NCI-H2171 (cell line): ENCODE measurements around the gene SBF2.

ENCODE experiments used
- DNase-seq: peaks from one replicate; lab custom pipeline; 2025; lab: John Stamatoyannopoulos, UW

SBF2 gene

DNA sequence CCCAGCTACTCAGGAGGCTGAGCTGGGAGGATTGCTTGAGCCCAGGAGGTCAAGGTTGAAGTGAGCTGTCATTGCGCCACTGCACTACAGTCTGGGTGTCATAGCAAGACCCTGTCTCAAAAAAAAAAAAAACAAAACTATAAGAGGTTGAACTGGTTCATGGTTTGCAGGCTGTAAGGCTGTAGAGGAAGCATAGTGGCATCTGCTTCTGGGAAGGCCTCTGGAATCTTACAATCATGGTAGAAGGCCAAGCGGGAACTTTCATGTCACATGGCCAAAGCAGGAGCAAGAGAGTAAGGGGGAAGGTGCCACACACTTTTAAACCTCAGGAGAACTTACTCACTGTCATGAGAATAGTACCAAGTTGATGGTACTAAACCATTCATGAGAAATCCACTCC lies 520.5 kb downstream of the SBF2 start:
- no peak for DNase-seq

DNA sequence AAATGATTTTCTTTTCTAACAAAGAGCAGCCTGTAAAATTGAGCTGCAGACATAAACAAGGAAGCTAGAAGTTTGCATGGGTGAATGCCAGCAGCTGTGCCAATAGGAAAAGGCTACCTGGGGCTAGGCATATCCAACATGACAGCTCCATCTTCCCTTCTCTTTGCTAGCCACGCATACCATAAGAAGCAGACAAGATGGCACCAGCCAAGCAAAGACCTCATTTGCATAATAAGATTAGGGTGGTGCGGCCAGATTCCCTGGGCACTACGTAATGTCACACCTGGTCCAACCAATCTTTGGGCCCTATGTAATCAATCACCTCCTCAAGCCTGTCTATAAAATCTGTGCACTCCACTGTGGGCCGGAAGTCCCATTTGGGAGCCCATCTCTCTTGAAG lies 521.8 kb downstream of the SBF2 start:
- no peak for DNase-seq

DNA sequence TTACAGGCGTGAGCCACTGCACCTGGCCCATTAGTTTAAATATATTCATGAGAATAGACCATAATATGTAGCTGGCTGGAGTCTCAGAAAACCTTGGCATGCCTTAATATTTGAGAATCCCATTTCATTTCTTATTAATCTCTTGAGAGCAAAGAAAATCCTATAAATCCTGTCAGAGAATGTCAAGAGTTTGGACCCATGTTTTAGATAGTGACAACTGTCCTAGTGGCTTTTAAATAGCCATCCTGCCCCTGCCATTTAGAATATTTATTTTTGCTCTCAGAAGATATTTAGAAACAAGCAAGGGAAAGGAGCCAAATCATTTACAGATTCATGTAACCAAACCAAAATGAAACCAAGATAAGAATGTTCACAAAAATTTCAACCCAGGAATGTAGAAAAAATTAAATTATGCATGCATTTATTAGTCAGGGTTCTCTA lies 522.9 kb downstream of the SBF2 start:
- no peak for DNase-seq

DNA sequence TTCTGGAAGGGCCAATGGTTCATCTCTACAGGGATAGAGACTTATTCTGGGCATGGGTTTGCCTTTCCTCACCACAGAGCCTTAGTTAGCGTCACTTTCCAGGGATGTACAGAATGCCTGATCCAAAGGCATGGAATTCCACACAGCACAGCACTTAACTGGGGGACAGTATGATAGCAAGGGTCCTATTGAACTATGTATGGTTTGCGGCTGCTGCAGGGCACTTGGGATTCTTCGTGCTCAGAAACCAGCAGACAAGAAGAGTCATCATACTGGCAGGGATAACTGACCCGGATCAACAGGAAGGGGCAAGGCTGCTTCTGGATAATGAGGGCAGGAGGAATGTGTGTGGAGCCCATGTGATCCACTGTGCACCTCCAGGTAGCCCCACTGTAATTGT lies 524.4 kb downstream of the SBF2 start:
- DNase-seq = no peak

- DNase-seq = no peak
These were observed 528.5 kb downstream of the SBF2 start for GRCh38 chr11:9765320-9766101.

DNA sequence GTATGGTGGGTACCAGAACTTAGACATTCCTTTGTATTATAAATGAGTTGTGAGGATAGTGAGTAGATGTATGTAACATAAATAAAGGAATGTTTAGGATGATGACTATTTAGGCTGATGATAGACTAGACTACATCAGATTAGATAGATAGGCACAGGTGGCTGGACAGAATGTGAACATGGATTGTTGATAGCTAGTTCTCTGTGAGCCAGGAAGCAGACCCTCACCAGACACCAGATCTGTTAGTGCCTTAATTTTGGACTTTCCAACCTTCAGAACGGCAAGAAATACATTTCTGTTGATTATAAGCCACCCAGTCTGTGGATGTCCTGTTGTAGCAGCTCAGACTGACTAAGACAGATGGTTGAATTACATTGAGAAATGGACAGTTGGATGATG lies 530.7 kb downstream of the SBF2 start:
- no peak for DNase-seq

DNA sequence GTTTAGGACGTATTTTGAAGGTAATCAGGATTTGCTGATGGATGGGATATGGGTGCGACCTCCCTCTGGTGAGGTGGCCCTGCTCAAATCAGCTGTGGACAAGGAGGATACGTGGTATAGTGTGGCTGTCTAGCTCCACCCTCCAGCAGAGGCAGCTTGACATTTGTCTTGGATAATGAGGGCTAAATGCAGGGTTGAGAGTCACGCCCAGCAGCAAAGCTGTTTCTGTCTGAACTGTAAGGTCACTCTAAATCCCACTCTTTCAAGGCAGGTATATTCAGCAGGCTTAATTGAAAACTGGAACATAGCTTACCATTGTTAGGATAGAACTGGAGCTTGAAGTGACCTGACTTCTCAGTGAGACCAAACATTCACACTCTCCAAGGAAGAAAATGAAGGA lies 531.5 kb downstream of the SBF2 start:
- no peak for DNase-seq

- no peak for DNase-seq
These were observed 532.5 kb downstream of the SBF2 start for GRCh38 chr11:9761441-9761945.

DNA sequence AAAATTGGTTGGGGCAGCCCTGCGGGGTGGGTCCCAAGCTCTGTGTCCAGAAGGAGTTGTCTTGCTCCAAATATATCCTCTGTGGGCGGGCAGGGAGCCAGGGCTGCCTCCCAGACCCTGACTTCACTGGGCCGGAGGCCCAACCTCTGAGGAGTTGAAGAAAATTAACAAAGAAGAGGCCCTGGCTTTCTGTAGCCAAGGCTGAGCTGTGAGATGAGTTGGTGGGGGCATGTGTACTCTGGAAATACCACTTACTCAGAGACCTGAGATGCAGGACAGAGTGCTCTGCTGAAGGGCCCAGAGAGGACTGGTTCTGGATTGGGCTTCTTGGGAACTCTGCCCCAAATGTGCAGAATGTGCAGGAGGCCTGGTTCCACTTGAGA lies 533.8 kb downstream of the SBF2 start:
- DNase-seq = no peak

- DNase-seq = peak; percentile 47
These were observed 534.4 kb downstream of the SBF2 start for GRCh38 chr11:9759519-9760192.

DNA sequence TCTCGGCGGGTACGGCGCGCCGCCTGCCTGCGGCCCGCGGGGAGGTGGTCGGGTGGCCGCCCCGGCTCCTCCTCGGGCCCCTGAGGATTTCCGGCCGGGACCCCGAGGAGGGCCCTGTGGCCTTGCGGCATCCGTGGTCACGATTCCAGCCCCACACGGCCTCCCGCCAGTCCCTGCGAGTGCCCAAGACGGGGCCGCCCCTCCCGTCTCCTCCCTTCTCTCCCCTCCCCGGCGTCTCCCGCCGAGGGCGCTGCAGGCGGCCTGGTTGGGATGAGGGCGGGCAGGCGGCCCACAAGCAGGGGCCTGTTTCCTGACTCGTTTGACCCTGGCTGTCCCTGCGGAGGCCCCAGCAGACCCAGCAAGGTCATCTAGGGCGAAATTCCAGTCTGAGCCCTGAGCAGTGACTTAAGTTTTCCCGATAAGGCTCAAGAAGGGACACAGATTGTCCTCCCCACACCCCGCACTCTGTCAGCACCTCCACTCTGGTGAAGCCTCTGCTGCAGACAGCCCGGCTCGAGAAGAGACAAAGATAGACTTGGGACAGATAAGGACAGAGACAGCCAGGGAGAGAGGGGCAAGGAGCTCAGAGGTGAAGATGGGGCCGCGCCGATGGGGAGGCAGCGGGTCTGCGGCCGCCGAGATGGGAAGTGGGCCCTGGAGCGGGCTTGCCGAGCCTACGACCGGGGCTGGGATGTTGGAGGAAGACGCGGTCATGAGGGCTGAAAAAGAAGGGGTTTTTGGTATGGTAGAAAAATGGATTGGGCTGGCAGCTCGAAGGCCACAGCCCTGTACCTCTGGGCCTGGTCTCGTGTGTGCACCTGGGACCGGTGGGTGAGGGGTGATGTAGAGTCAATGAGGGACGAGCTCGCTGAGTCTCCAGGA lies 535.1 kb downstream of the SBF2 start:
- peak; percentile 18 for DNase-seq

DNA sequence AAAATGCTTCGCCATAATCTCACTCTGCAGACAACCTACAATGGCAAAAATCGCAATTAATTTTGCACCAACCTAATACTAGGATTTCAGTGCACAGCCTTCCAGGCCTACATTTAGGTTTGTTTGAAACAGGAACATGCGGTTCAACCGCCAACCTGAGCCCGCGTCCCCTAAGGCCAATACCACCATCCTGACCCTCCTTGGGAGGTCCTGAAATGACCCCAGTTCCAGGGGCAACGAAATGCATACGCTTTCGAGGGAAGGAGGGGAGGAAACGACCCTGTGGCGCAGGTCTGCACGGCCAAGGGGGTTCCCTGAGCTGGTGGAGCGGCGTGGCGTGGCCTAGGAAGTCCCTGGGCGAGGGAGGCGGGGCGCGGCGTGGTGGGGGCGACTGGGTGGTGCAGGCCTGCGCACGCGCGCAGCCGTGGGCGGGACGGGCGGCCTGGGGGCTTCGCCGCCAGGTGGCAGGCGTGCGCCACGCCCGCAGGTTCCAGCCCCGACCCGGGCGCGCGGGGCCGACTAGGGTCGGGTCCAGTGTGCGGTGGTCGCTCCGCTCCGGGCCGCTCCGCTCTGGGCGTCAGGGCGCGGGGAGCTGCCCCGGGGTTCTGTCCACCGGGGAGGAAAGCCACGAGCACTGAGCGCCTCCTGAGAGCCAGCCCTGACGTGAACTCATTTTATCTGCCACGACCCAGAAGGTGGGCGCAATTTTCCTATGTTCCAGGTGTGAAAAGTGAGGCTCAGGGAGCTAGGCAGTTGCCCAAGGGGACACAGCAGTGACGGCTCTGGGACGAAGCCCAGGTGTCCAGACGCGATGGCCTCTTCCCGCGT lies 536.0 kb downstream of the SBF2 start:
- DNase-seq = peak; percentile 41

- DNase-seq = no peak
These were observed 537.1 kb downstream of the SBF2 start for GRCh38 chr11:9756878-9757277.

DNA sequence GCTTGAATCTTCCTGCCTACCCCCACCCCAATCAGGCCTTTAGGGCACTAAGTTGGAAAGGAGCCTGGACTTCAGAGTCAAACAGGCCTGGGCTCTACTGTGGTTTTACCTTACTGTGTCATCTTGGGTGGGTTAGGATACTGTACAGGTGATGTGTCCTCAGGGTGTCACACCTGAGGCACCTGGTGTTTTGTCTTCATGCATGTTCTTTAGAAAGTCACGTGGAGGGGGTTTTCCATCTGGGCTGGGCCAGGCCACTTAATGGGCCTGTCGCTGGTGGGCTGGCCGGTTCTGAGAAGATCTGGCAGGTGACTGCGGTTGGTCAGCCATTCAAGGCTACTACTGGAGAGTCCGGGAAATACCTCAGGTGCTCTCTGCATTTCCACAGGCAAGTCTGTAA lies 537.6 kb downstream of the SBF2 start:
- DNase-seq = no peak

GRCh38 chr11:9755561-9756185 lies 538.3 kb downstream of the SBF2 start:
- no peak for DNase-seq

GRCh38 chr11:9754010-9754471 lies 540.0 kb downstream of the SBF2 start:
- DNase-seq = no peak

DNA sequence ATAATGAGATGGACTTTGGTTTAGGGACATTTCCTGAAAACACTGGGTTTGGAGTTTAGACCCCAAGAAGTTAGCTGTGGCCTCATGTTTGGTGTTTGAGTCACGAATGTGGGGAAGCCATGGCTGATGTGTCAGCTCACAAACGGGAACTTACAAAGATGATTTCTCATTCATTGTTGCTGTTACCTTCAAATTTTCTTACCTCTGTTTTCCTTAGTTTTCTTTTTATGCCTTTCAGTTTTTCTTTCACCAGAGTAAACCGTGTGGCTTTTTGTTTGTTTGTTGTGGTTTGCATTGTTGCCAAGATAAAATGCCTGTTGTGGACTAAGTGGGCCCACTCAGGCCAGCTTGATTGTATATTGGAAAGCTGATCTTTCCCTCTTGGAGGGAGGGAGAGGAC lies 541.0 kb downstream of the SBF2 start:
- no peak for DNase-seq

GRCh38 chr11:9752091-9752490 lies 541.9 kb downstream of the SBF2 start:
- DNase-seq = no peak

GRCh38 chr11:9750551-9750950 lies 543.5 kb downstream of the SBF2 start:
- no peak for DNase-seq

- DNase-seq = no peak
These were observed 545.6 kb downstream of the SBF2 start for GRCh38 chr11:9748361-9748970.

DNA sequence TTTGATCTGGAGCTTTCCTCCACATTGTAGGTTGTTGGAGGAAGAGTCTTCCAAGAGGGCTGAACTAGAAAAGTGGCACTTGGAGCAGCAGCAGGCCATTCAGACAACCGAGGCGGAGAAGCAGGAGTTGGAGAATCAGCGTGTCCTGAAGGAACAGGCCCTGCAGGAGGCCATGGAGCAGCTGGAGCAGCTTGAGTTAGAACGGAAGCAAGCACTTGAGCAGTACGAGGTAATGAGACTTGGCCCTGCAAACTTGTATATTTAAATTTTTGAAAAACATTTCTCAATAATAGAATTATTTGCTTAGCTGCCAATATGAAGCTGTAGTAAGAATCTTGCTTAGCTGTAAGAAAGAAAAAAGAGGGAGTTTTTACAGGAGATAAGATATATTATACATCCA lies 546.2 kb downstream of the SBF2 start:
- no peak for DNase-seq
